Stomach (tissue), 4 donors: ENCODE results near the gene NANS.

Experiments used
- CTCF ChIP-seq, 7 experiments: fragments of 450-650 bp in 4 of 7; fragments of 200-600 bp in 3 of 7; sonication (generic) in 3 of 7; IDR thresholded peaks; one replicate each; pipeline ENCODE4 v1.5.1; 2016 to 2019; ENCODE audit warnings: antibody characterized with exemption in 7 of 7, control low read depth in 2 of 7, mild to moderate bottlenecking in 1 of 7
- EP300 ChIP-seq: sonication (generic); formaldehyde crosslinking; IDR thresholded peaks from one replicate; pipeline ENCODE4 v1.6.1; 2017; ENCODE audit warnings: antibody characterized with exemption
- POLR2A ChIP-seq, 4 donors: fragments of 450-650 bp; IDR thresholded peaks; one replicate each; pipeline ENCODE4 v1.6.1; 2016; ENCODE audit warnings: antibody characterized with exemption in 4 of 4, control low read depth in 2 of 4, mild to moderate bottlenecking in 1 of 4, moderate library complexity in 1 of 4
- POLR2AphosphoS5 ChIP-seq, 3 donors: sonication (generic); formaldehyde crosslinking; IDR thresholded peaks; one replicate each; pipeline ENCODE4 v1.6.1; 2016; ENCODE audit warnings: antibody characterized with exemption in 3 of 3

GRCh38 chr9:98127226-98127625, 70.7 kb downstream of the NANS start:
- TF ChIP-seq POLR2A (IDR thresholded peaks at IDR 0.05) (no peak), CTCF (IDR thresholded peaks at IDR 0.05) (no peak), POLR2AphosphoS5 (IDR thresholded peaks at IDR 0.05) (no peak), EP300 (no peak)
